ENCODE data around the gene TNK2. TPM values are rescaled to one million over a fixed set of nuclear protein-coding genes. Genes with fewer than 3 reads are reported as not detected.

Gene TNK2
- total RNA-seq, 1 experiment from 2014 or later, result 18.2 TPM

GRCh38 chr3:195913382-195913781 is 5.0 kb upstream of the TNK2 start:
- Histone ChIP-seq H3K36me3 (ENCODE audit: insufficient read depth, low read length, poor library complexity, severe bottlenecking) (no peaks in the 10 kb centered on the region), H3K4me3 (ENCODE audit: low read depth, low read length, poor library complexity, severe bottlenecking) (no peak overlapping the region), H3K4me1 (ENCODE audit: insufficient read depth, low read length, poor library complexity, severe bottlenecking) (peaks cover 18% of the 10 kb centered on the region), H3K27me3 (replicated peaks; ENCODE audit: insufficient read depth, low read depth, low read length, poor library complexity) (no peaks in the 10 kb centered on the region), H3K27ac (ENCODE audit: low read depth, low read length, poor library complexity, severe bottlenecking) (no peak overlapping the region), H3K9me3 (ENCODE audit: low read depth, low read length, poor library complexity, severe bottlenecking) (no peaks in the 10 kb centered on the region)
- POLR2A ChIA-PET (ENCODE audit: low non-redundant PET), result no interaction called here
- intact Hi-C loops (cut with micrococcal nuclease; ENCODE audit: unreplicated experiment), result no loop called here
- CTCF ChIA-PET, result interaction anchor here (0.6 kb wide), 2 partner anchors 589 to 1092 kb away, joined by 3 to 5 read pairs; no protein-coding TSS in a partner anchor
- BruUV-seq (replicated peaks), result no TSS peak
- TF ChIP-seq CTCF (conservative IDR thresholded peaks at IDR 0.05; ENCODE audit: low read depth, low read length) (no peak), EZH2 (IDR thresholded peaks at IDR 0.05; ENCODE audit: borderline replicate concordance, low read depth, low read length, poor library complexity, severe bottlenecking) (no peak)
- no peak for DNase-seq (ENCODE audit: low spot score)

DNA sequence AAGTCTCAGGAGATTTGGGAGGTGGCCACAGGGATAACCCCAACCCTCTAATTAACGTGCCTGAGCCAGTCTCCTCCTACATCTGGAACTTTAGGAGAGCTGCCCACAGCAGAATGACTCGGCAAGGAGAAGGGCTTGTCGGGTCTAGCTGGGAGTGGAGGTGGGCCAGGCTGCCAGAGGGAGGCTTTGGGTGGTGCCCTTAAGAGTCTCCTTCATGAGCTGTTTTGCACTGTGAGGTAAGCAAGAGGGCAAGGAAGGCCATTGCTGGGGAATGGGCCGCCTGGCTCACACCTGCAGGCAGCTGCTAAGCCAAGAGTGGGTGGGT is 3.6 kb upstream of the TNK2 start:
- no peaks in the 10 kb centered on the region for H3K27me3 ChIP-seq (replicated peaks; ENCODE audit: insufficient read depth, low read depth, low read length, poor library complexity)
- no peak overlapping the region for H3K4me3 ChIP-seq (ENCODE audit: low read depth, low read length, poor library complexity, severe bottlenecking)
- ChIA-PET CTCF (no interaction called here), POLR2A (ENCODE audit: low non-redundant PET) (interaction anchor here (0.7 kb wide), 1 partner anchor 37 kb away, joined by 3 read pairs; no protein-coding TSS in a partner anchor)
- H3K9me3 ChIP-seq (ENCODE audit: low read depth, low read length, poor library complexity, severe bottlenecking), result no peaks in the 10 kb centered on the region
- H3K4me1 ChIP-seq (ENCODE audit: insufficient read depth, low read length, poor library complexity, severe bottlenecking), result peaks cover 32% of the 10 kb centered on the region
- DNase-seq (ENCODE audit: low spot score), result no peak
- TF ChIP-seq CTCF (conservative IDR thresholded peaks at IDR 0.05; ENCODE audit: low read depth, low read length) (no peak), EZH2 (IDR thresholded peaks at IDR 0.05; ENCODE audit: borderline replicate concordance, low read depth, low read length, poor library complexity, severe bottlenecking) (no peak)
- intact Hi-C loops (cut with micrococcal nuclease; ENCODE audit: unreplicated experiment), result no loop called here
- no peaks in the 10 kb centered on the region for H3K36me3 ChIP-seq (ENCODE audit: insufficient read depth, low read length, poor library complexity, severe bottlenecking)
- BruUV-seq (replicated peaks), result no TSS peak
- no peak overlapping the region for H3K27ac ChIP-seq (ENCODE audit: low read depth, low read length, poor library complexity, severe bottlenecking)

DNA sequence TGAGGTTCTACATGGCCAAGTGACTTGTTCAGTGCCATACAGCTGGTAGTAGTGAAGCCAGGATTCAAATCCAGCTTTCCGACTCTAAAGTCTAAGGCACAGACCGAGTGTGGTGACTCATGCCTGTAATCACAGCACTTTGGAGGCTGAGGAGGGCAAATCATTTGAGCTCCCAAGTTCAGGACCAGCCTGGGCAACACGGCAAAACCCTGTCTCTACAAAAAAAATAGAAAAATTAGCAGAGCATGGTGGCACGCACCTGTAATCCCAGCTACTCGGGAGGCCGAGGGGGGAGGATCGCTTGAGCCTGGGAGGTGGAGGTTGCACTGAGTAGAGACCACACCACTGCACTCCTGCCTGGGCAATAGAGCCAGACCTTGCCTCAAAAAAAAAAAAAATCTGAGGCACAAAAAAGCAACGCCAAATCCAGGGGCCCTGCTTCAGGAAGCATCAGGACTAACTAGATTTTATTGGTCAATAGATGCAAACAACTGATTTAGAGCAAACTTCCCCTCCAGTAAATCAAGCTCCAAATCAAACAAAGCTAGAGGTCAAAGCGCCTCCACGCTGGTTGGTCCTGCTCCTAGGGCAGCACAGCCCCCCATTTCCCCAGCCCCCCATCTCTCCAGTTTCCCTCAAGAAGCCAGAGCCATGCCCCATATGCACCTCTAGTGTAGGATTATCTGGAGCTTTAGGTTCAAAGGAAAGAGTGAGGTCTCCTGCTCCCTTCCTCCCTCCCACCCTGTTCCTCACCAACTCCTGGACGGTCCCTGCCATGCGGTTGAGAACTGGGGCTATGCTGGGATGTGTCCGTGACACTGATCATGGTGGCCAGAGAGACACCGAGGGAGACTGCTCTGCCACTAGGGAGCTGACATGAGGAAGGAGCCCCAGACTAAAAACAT is 2.9 kb upstream of the TNK2 start:
- no peak overlapping the region for H3K4me3 ChIP-seq (ENCODE audit: low read depth, low read length, poor library complexity, severe bottlenecking)
- no peak overlapping the region for H3K27ac ChIP-seq (ENCODE audit: low read depth, low read length, poor library complexity, severe bottlenecking)
- DNase-seq (ENCODE audit: low spot score), result no peak
- H3K27me3 ChIP-seq (replicated peaks; ENCODE audit: insufficient read depth, low read depth, low read length, poor library complexity), result no peaks in the 10 kb centered on the region
- no TSS peak for BruUV-seq (replicated peaks)
- intact Hi-C loops (cut with micrococcal nuclease; ENCODE audit: unreplicated experiment), result no loop called here
- ChIA-PET CTCF (no interaction called here), POLR2A (ENCODE audit: low non-redundant PET) (interaction anchor here (0.7 kb wide), 2 partner anchors 37 to 726 kb away, joined by 3 to 4 read pairs; no protein-coding TSS in a partner anchor)
- peaks cover 34% of the 10 kb centered on the region for H3K4me1 ChIP-seq (ENCODE audit: insufficient read depth, low read length, poor library complexity, severe bottlenecking)
- H3K36me3 ChIP-seq (ENCODE audit: insufficient read depth, low read length, poor library complexity, severe bottlenecking), result no peaks in the 10 kb centered on the region
- no peaks in the 10 kb centered on the region for H3K9me3 ChIP-seq (ENCODE audit: low read depth, low read length, poor library complexity, severe bottlenecking)
- TF ChIP-seq CTCF (conservative IDR thresholded peaks at IDR 0.05; ENCODE audit: low read depth, low read length) (no peak), EZH2 (IDR thresholded peaks at IDR 0.05; ENCODE audit: borderline replicate concordance, low read depth, low read length, poor library complexity, severe bottlenecking) (no peak)

All from A673 (cell line).